GM12891 (cell line): ENCODE measurements around the gene CSF3.

ENCODE experiments used
- DNase-seq: peaks from one replicate; pipeline ENCODE4 v3.0.0; 2011; ENCODE audit warnings: low spot score; ENCODE audit not compliant: insufficient read length
- FAIRE-seq: peaks from 2 replicates; lab custom pipeline; 2011; peaks lifted over from hg19 to GRCh38; lab: Jason Lieb, UNC
- PAX5 ChIP-seq: IDR thresholded peaks from 2 replicates; pipeline ENCODE4 v1.6.1; 2011; ENCODE audit warnings: low read length, moderate library complexity, mild to moderate bottlenecking; ENCODE audit not compliant: insufficient read depth, severe bottlenecking
- POLR2A ChIP-seq: IDR thresholded peaks from 2 replicates; pipeline ENCODE4 v1.6.1; 2011; ENCODE audit warnings: low read depth, low read length, control low read depth
- POLR2AphosphoS5 ChIP-seq: IDR thresholded peaks from 2 replicates; pipeline ENCODE4 v1.6.1; 2011; ENCODE audit warnings: low read depth, low read length, control low read depth
- POU2F2 ChIP-seq: IDR thresholded peaks from 2 replicates; pipeline ENCODE4 v1.6.1; 2011; ENCODE audit warnings: low read depth, mild to moderate bottlenecking, control low read depth, low read length, moderate library complexity
- SPI1 ChIP-seq: IDR thresholded peaks from 2 replicates; pipeline ENCODE4 v1.6.1; 2011; ENCODE audit warnings: low read depth, low read length, control low read depth
- TAF1 ChIP-seq: IDR thresholded peaks from 2 replicates; pipeline ENCODE4 v1.6.1; 2011; ENCODE audit warnings: low read depth, low read length, control low read depth

CSF3 gene

GRCh38 chr17:40022961-40023541, 7.8 kb downstream of the CSF3 start:
- TF ChIP-seq SPI1 (no peak), POLR2AphosphoS5 (no peak), PAX5 (no peak), POU2F2 (no peak), POLR2A (no peak), TAF1 (no peak)
- FAIRE-seq = no peak
- DNase-seq = no peak

GRCh38 chr17:40023590-40024292, 8.5 kb downstream of the CSF3 start:
- no peak for TF ChIP-seq POLR2AphosphoS5
- no peak for FAIRE-seq
- no peak for DNase-seq

GRCh38 chr17:40024901-40025300, 9.7 kb downstream of the CSF3 start:
- TF ChIP-seq TAF1 (no peak), POLR2AphosphoS5 (no peak), SPI1 (no peak), PAX5 (no peak), POU2F2 (no peak), POLR2A (no peak)
- FAIRE-seq (no peak), DNase-seq (no peak)

GRCh38 chr17:40025559-40025958, 10.3 kb downstream of the CSF3 start:
- DNase-seq (no peak), FAIRE-seq (no peak)
- TF ChIP-seq POLR2AphosphoS5 = no peak

DNA sequence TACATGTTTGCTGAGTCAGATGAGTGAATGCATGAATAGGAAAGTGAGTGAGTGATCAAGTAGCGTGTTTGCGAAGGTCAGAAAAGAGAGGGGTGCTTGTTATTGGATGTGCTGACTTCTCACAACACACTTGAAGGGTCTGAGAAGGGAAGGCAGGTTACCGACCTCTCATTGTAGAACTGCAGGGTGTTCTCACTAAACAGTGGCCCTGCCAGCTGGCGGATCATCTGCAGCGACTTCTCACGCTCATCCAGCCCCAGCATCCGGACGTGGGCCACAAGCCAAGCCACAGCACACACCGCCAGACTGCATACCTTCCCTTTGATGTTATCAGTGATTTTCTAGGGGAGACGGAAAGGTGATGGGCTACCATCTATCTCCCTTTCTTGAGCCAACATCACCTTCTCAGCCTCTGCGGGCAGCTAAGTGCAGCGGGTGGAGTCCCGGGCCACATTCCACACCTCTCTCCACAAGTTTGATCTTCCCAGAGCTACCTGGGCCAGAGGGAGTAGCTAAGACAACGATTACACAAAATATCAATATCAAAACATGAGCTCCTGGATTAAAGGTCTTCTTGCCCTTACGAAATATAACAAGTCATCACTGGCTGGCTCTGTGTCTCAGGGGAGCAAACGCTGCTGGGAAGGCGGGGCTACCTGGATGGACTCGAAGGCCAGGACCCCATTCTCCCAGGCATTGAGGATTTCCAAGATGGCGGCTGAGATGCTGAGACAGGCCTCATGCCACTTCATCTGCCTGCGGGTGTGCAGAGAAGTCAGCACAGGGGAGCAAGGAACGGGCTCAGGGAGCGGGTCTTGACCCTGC, 11.0 kb downstream of the CSF3 start:
- no peak for DNase-seq
- peak; percentile 50 for FAIRE-seq
- TF ChIP-seq POLR2AphosphoS5 (no peak), POU2F2 (no peak), SPI1 (no peak), POLR2A (no peak), TAF1 (no peak), PAX5 (no peak)

DNA sequence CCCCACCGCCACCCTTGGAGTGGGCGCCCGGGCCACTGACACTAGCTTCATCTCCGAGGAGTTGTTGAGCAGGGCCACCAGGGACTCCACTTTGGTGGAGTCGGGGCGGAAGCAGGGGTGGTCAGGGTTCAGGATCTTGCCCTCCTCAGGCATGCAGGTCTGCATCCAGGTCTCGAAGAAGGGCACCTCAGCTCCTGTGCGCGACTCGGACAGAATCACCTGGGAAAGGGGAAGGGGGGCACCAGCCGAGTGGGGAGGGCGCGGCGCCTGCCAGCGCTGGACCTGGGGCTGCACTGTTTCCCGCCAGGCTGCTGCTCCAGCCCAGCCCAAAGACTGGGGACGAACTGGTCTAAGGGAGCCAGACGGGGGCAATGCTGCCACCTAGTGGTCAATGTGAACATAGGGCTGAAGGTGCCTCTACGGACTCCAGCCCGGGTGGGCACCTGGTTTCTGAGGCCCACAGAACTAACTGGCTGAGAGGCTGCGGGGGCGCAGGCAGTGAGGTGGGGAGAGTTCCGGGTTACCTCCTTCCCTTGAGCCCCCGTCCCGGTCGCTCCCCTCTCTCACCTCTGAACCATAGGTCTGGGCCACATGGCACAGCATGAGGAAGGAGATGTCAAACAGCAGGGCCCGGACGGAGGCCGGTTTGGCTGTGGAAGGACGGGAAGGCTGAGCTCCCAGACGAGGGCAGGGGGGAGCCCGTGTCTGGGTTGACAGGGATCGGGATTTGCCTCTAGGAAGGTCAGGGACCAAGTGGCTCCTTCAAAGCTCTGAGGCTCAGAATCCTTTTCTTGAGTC, 11.8 kb downstream of the CSF3 start:
- no peak for TF ChIP-seq TAF1
- TF ChIP-seq POLR2A = no peak
- TF ChIP-seq SPI1 = no peak
- no peak for TF ChIP-seq POLR2AphosphoS5
- no peak for TF ChIP-seq PAX5
- TF ChIP-seq POU2F2 = no peak
- FAIRE-seq (peak; percentile 90), DNase-seq (peak; percentile 96)

DNA sequence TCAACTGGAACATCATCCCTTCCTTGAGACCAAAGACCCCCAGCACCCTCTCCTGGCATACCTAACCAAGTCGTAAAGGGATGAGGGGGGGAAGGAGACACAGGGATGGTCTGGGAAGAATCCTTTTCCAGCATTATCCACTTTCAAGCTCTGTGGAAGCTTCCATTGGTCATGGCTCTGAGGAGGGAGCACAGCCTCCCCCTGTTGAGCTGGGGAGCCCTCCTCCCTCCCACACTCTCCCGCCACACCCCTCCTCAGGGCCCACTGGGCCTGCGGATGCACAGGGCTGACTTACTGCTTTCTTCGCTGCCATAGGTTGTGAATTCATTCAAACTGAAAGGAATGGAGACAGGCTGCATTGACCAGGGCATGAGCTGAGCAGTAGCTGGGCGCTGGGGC, 12.4 kb downstream of the CSF3 start:
- DNase-seq (no peak), FAIRE-seq (no peak)
- TF ChIP-seq POU2F2 = no peak
- TF ChIP-seq POLR2AphosphoS5 = no peak
- no peak for TF ChIP-seq POLR2A
- no peak for TF ChIP-seq PAX5
- no peak for TF ChIP-seq SPI1
- TF ChIP-seq TAF1 = no peak

DNA sequence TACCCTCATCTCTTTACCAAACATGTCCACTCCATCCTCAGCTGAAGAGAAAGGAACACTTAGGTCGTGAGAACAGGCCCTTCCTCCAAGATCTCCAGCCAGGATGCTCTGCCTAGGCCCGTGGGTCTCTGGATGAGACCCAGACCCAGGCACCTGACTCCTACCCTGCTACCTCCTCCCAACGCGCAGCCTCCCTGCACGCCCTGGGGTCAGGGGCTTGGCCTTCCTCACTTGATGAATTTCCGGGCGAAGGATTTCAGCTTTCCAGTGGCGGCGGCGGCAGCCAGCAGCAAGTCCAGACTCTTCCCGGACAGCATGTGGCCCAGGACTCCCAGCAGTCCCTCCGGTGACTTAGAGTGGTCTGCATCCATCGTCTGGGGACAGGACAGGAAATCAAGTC, 13.4 kb downstream of the CSF3 start:
- no peak for FAIRE-seq
- TF ChIP-seq POLR2AphosphoS5 (no peak), POU2F2 (no peak), SPI1 (no peak), PAX5 (no peak), TAF1 (no peak), POLR2A (no peak)
- no peak for DNase-seq

DNA sequence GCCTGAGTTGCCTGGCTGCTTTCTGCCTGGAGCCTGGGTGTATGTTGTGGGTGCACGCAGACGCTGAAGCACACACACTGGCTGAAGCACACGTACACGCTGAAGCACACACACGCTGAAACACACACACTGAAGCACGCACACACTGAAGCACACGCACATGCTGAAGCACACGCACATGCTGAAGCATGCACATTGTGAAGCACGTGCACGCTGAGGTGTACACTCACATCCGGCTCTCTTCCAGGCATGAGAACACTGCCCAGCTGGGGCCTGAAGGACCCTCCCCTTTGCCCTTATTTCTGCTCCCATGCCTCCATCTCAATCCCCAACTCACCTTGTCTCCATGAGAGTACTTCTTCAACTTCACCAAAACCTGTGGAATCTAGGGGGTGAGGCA, 16.5 kb downstream of the CSF3 start:
- no peak for TF ChIP-seq TAF1
- no peak for TF ChIP-seq POU2F2
- no peak for TF ChIP-seq POLR2A
- no peak for TF ChIP-seq PAX5
- TF ChIP-seq POLR2AphosphoS5 = no peak
- TF ChIP-seq SPI1 = no peak
- no peak for FAIRE-seq

More for the DNA sequence above, 16.5 kb downstream of the CSF3 start:
- no peak for DNase-seq
